HG02798 (cell line): ENCODE results near the gene EIF3M.

ENCODE experiments used
- ATAC-seq: cut with Tn5 transposase; IDR thresholded peaks from one replicate; pipeline ENCODE4 v1.9.1; 2021; ENCODE audit warnings: mild to moderate bottlenecking; ENCODE audit not compliant: unreplicated experiment, poor library complexity

The EIF3M gene

DNA sequence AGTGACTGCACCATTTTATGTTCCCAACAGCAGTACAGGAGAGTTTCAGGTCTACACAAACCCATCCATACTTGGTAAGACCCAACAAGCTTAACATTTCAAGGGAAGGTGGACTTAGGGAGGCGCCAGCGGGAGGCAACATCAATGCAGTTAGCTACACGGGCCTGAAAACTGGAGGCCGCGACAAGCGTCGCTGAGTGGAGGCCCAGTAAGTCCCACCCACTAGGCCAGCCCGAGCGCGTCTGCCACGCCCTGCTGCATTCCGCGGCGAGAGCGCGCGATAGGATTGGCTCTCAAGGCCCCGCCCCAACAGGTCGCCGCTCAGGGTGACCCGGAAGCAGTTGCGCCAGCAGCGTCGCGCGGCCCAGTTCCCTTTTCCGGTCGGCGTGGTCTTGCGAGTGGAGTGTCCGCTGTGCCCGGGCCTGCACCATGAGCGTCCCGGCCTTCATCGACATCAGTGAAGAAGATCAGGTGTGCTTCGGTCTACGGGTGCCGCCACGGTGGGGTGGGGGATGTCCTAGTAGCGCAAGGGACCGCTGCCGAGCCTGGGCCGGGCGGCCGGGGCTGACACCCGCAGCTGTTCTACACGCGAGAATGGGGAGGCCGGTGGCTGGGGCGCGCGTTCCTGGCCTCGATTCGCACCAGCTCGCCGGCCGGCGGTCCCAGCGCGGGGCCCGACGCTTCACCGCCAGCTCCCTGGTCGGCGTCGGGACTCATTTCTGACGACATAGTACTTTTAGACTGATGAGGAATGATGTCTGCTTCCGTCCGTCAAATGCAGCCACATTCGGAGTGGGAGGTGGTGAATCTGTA is at the start of gene EIF3M:
TSS of gene EIF3M (plus strand) at position 373 of the 813 bp plus-strand sequence. CDS start at position 430, 57 bp downstream.
- ATAC-seq: peak; percentile 99

DNA sequence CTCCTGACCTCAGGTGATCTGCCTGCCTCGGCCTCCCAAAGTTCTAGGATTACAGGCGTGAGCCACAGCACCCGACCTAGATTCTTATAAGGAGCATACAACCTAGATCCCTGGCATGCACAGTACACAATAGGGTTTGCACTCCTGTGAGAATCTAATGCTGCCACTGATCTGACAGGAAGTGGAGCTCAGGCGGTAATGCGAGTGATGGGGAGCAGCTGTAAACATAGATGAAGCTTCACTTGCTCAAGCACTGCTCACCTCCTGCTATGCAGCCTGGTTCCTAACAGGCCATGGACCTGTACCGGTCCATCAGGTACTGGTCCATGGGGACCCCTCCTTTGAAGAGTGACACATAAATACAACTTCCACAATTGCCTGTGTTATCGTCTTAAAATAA is 44.8 kb upstream of the EIF3M start:
- ATAC-seq: no peak

- ATAC-seq: no peak
Measured at GRCh38 chr11:32549611-32550187, 33.9 kb upstream of the EIF3M start.

DNA sequence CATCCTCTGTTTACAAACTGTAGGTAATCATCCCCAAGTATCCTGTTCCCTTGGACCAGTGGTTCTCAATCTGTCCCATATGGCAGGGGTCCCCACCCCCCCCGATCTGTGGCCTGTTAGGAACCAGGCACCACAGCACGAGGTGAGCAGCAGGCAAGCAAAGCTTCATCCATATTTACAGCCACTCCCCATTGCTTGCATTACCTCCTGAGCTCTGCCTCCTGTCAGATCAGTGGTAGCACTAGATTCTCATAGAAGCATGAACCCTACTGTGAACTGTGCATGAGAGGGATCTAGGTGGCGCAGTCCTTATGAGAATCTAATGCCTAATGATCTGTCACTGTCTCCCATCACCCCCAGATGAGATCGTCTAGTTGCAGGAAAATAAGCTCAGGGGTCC is 33.4 kb upstream of the EIF3M start:
- no peak for ATAC-seq

DNA sequence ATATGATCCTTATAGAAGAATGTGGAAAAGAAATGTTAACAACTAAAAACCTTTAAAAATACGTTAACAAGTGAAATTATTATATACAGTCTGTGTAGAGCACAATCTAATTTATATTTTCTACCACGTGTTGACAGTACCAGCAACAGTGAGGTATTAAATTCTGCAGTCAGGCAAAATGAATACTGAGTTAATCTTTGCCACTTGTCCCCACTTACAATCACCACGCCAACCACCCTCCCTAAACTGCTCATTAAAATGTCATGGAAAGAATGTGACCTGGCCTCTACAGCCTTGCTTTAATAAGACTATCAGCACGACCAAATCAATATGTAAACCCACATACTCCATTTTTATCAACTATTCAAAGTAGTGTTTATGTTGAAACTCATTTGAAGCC is 28.5 kb upstream of the EIF3M start:
- no peak for ATAC-seq

- no peak for ATAC-seq
Measured at GRCh38 chr11:32555895-32556294, 27.7 kb upstream of the EIF3M start.

- no peak for ATAC-seq
Measured at GRCh38 chr11:32561835-32562234, 21.8 kb upstream of the EIF3M start.

GRCh38 chr11:32562839-32563599 is 20.6 kb upstream of the EIF3M start:
- ATAC-seq: no peak

- no peak for ATAC-seq
Measured at GRCh38 chr11:32563600-32563959, 20.1 kb upstream of the EIF3M start.

GRCh38 chr11:32566517-32566916 is 17.1 kb upstream of the EIF3M start:
- no peak for ATAC-seq

DNA sequence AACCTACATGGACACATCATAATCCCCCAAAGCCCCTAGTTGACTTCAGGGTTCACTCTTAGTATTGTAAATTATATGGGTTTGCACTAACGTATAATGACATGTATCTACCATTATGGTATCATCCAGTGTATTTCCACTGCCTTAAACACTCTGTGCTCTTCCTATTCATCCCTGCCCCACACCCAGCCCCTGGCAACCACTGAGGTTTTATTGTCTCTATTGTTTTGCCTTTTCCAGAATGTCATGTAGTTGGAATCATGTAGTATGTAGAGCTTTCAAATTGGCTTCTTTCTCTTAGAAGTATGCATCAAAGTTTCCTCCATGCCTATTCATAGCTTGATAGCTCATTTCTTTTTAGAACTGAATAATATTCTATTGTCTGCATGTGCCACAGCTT is 16.5 kb upstream of the EIF3M start:
- ATAC-seq: no peak

GRCh38 chr11:32569313-32569881 is 14.2 kb upstream of the EIF3M start:
- no peak for ATAC-seq

GRCh38 chr11:32571039-32571438 is 12.6 kb upstream of the EIF3M start:
- ATAC-seq: no peak

DNA sequence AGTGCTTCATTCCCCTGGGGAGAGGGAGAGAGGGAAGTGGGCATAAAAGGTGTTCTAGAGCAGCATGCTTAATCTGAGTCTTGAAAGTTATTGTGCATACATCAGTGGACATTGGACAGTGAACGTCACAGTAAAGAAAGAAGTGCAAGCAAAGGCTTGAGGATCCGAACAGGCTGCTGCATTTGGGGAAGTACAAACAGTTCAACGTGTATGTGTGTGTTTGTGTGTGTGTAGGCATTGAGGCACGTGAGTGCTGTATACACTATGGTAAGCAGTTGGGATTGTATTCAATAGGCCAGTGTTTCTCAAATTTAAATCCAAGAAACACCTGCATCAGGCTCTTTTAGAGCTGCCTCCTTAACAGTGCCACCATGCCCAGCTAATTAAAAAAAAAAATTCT is 10.4 kb upstream of the EIF3M start:
- ATAC-seq: no peak

DNA sequence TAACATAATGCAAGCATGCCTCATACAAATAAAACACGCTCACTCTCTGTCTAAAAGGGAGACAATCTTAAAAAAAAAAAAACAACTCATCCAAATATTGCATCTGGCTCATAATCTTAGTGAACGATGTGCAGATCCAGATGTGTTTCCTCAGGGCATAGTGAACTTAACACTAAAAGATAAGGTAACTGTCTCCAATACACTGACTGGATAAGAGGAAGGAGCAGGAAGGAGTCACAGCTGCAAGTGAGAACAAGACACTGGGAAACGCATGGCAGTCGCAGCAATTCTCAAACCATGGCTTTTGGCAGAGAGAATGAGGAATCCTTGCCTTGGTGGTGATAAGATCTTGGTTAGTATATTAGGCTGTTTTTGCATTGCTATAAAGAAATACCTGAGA is 9.2 kb upstream of the EIF3M start:
- ATAC-seq: no peak

GRCh38 chr11:32575070-32575469 is 8.6 kb upstream of the EIF3M start:
- ATAC-seq: no peak

- ATAC-seq: no peak
Measured at GRCh38 chr11:32576456-32576855, 7.2 kb upstream of the EIF3M start.

GRCh38 chr11:32580967-32581366 is 2.7 kb upstream of the EIF3M start:
- no peak for ATAC-seq

DNA sequence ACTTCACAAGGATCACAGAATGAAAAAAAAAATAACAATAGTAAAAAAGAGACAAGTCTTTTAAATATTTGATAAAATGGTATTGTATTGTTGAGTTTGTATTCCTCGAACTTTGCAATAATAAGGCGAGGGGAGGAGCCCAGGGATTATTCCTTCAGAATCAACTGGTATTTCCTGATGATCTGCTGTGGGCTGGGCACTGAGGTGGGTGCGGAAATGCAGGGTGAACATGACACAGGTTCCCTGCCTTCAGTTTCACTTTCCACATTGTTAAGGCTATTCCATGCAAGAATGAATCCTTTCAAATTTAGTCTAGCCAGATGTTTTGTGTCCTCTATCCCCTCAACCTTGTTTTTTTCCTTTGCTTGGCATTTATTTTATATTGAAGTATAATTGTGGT is 2.1 kb upstream of the EIF3M start:
- no peak for ATAC-seq

GRCh38 chr11:32584921-32585320 is 1.3 kb downstream of the EIF3M start:
- ATAC-seq: no peak

GRCh38 chr11:32586576-32587190 is 3.1 kb downstream of the EIF3M start:
- ATAC-seq: no peak
